ENCODE measurements around the gene GJC1.
"Not testable (repeated sequence)": the region's sequence is repeated elsewhere in the genome, so short reads cannot be mapped to it uniquely, and the experiment has no call there.

Gene GJC1

DNA sequence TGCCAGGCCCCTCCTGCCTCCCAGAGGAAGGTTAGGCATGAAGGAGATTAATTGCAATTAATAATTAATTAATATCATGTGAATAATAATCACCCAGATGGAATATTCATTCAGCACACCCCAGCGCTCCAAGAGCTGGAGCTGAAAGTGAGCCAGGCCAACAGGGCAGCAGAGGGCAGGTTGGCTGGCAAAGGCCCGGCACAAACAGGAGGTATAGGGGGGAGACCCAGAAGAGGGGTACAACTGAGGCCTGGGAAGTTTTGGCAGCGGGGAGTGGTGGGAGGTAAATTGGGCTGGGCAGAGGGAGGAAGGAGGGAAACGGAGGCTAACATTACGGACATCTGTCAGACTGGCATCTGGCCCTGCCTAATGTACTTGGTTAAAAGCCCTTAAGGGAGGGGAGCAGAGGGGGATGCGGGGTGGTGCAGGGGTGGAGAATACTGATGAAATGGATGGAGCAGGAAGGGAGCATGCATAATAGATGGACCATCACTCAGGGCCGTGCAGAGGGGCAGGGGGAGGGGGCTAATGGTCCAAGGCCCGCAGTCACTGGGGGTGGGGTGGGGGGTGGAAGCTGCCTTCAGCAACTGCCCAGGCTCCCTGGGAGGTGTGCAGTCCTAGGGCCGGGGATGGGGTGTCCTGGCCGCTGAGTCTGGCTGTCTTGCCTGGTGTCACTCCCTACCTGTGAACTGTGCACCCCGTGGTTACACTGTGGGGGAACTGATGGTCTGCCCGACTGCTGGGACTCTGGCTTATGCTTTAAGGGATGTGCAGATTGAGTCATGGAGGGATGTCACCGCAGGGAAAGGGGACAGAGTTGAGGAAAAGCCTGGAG is 69.4 kb downstream of the GJC1 start:
- DNase-seq (ENCODE audit: low spot score) = no peak

DNA sequence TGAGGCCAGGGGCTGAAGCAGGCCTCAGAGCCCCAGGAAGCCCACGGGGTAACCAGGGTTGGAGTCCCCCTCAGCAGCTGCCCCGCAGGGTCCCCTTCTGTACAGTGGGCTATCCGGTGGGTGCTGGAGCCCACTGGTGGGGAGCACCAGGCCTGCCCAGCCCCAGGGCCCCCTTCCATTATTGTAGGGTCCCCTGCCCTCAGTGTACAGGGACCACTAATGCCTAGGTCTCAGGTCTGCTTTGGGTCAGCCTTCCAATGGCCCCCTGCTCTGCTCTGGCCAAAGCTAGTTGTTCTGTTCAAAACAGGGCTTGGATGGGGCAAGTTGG is 70.2 kb downstream of the GJC1 start:
- DNase-seq (ENCODE audit: low spot score) = no peak

DNA sequence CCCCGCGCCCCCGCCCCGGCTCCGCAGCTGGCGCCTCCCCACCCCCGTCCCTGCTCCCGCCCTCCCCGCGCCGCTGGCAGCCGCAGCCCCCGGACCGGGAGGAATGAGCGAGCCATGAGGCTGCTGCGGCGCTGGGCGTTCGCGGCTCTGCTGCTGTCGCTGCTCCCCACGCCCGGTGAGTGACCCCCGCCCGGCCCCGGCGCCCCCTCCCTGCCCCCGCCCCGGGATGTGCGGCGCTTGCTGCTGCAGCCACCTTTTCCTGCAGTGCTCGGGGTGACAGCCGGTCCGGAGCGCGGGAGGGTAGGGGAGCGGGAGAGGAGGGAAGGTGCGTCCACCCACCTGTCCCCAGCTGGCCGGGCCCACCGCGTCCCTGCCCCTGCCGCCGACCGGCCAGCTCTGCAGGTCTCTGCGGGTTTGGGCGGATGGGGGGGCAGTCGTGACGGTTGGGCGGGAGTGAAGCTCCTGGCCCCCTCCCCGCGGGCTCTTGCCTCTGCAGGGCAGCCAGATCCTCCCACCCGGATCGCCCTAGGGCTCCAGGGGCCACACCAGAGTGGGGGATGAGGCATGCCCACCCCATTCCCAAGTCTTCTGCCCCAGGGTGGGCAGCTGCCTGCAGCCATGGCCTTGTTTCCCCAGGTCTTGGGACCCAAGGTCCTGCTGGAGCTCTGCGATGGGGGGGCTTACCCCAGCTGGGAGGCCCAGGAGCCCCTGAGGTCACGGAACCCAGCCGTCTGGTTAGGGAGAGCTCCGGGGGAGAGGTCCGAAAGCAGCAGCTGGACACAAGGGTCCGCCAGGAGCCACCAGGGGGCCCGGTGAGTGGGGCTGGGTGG is 70.8 kb downstream of the GJC1 start:
- DNase-seq (ENCODE audit: low spot score) = no peak

DNA sequence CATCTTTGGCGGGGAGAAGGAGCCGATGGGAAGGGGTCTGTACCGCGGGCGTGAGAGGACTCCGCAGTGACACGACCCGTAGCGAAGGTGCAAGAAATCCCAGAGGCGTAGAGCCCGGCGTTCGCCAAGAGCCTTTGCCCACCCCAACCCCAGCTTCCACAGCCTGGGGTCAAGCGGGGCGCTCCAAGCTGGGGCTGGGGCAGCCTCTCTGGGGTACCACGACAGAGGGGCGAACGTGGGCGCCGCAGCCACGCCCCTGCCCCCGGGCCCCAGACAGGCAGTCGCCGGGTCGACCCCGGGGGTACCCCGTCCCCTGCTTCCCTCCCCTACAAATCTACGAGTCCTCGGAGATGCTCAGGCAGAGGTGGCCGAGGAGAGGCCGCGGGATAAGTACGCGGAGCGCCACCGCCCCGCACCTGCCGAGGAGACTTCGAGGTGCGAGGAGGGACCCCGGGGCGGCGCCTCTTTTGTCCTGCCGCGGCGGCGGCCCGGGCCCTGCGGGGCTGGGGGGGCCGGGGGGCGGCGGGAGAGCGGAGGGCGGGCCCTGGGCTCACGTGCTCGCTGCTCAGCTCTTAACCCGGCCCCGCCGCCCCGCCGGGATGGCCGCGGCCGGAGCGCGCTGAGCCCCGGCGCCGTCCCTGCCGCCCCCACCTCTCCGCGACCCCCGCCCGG is 71.5 kb downstream of the GJC1 start, which contains the start of gene ADAM11:
ADAM11 (plus strand) TSS at position 575 of the 672 bp plus-strand sequence. CDS start 212 bp downstream, outside the sequence.
- no peak for DNase-seq (ENCODE audit: low spot score)

DNA sequence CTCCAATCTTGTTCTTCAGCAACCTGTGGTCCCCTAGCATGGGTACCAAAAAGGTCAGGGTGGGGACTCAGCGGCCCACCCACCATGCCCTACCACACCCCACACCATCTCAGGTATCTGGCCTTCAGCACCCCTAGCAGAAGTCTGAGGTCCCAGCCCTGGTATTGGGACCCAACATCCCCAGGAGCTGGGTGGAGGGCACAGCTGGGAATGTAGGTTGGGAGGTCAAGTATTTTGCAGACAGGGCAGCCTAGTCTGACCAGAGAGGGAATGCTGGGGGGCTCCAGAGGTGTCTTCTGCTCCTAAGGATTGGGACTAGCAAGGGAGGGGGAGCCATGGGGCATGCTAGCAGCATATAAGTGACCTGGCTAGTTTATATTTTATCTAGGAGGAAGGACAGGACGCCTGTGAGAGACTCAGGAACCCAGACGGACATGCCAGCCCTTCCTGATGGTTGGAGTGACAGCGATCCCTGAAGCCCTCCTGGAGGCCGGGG is 72.1 kb downstream of the GJC1 start:
- no peak for DNase-seq (ENCODE audit: low spot score)

DNA sequence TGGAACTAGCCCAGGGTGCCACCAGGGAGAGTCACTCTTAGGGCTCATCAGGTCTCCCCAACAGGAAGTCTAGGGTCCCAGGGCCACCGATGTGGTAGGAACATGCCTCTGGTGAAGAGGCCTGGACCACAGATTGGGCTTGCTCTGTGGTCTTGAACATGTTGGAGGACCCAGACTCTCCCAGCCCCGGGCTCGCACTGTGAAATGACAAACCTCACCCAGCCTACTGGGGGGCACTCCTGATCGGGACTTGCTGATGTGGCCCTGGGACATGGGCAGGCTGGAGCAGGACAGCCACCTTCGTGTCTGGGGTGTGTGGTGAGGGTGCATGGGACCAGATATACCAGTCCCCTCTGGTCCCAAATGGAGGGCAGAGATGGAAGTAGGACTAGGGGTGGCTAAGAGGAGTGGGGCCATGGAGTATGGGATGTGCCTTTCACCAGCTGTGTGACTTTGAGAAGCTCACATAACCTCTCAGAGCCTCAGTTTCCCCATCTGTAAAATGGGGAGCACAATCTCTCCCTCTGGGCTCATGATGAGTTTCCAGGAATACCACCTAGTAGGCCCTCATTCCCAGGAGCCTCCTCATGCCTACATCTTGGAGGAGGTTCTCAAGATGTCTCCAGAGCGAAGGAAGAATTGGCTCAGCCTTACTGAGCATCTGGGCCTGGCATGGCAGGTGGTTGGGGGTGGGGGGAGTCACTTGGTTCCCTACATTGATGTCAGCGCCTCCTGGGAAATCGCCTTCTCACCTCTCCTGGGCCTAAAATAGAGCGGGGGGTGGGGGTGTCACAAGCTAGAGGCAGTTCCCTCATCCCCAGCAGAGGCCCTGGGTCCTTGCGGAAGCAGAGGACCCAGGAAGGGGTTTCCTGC is 72.8 kb downstream of the GJC1 start:
- DNase-seq (ENCODE audit: low spot score) = no peak

DNA sequence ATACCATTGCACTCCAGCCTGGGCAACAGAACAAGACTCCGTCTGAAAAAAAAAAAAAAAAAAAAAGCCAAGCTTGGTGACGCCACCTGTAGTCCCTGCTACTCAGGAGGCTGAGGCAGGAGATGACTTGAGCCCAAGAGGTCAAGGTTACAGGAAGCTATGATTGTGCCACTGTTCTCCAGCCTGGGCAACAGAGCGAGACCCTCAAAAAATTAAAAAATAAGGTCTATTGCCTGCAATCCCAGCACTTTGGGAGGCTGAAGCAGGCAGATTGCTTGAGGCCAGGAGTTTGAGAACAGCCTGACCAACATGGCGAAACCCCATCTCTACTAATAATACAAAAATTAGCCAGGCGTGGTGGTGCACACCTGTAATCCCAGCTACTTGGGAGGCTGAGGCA is 74.9 kb downstream of the GJC1 start:
- not testable (repeated sequence) for DNase-seq (ENCODE audit: low spot score)

DNA sequence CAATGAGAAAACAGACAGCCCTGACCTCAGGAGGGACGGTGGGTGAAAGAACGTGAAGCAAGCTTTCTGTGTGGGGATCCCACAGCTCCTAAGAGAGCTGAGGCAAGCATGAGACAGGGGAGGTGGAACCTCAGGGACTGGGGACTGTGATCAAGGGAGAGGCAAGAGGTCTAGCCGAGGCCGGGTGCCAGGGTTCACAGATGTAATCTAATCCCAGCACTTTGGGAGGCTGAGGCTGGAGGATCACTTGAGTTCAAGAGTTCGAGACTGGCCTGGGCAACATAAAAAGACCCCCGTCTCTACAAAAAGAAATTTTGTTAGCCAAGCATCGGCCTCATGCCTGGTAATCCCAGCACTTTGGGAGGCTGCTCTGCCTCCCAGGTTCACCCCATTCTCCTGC is 75.8 kb downstream of the GJC1 start:
- DNase-seq (ENCODE audit: low spot score) = no peak

DNA sequence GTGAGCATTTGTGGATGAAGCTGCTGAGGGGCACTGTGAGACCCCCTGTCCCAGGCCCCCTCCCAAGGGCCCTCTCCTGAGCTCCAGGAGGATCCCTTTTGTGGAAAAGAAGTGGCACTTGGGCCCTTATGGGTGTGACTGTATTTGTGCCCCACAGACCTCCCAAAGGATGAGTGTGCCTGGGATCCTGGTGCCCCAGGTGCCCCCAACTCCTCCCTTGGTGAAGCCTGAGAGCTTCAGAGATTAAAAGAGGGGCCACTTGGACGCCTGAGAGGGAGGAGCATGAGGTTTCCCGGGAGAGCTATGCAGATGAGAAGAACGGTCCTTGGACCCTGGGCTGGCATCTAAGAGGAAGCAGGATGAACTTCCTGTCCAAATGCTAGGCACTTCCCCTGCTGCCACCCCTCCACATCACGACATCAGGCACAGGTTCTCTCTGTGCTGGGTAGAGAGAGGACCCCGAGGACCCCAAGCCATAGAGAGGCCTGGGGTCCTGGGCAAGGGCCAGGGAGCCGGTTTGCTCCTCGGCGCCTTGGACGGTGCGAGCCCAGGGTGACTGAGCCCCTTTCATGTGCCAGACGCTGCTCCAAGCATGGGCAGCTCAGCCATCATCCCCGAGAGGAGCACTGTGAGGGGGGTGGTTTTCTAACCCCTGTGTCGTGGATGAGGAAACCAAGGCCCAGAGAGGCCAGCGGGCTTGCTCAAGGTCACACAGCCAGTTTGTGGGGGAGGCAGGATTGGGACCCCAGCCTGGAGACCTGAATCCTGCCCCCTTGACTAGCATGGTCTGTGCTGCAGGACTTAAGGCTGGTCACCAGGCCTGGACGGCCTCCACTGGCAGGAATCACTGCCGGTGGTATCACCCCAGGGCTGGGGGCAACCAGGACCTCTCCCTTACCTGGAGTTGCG is 76.9 kb downstream of the GJC1 start:
- no peak for DNase-seq (ENCODE audit: low spot score)

DNA sequence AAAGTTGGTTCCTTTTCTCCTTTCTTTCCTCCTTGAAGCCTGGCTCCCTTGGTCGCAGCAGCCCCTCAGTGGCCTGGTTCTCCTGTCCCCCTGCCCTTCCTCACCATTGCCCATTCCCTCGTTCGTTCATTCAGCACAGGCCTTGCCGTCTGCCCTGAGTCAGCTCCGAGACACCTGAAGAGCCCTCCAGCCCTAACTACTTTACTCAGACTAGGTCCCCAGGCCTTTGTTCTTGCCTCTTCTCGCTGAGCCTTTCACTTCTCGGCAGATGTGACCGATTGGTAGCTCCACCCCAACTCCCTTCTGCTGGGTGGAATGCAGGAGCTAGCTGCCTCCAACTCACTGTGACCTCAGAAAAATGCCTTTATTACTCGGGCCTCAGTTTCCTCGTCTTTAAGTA is 78.3 kb downstream of the GJC1 start:
- DNase-seq (ENCODE audit: low spot score) = no peak

DNA sequence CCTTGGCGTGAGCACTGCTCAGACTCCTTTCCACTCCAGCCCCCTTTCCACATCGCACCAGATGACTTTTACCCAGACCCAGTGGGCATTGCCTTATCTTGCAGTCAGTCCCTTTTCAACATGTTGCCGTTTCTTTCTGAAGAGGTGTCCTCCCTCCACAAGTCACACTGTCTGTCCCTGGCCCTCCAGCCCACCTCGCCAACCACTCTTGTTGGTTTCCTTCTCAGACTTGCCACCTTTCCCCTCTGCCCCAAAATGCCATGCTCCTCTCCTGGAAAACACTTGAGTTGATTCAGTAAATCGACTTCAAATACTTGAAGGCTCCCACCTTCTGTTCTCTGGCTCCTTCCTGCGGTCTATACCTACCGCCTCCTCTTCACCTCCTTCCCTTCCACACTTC is 78.8 kb downstream of the GJC1 start:
- no peak for DNase-seq (ENCODE audit: low spot score)

DNA sequence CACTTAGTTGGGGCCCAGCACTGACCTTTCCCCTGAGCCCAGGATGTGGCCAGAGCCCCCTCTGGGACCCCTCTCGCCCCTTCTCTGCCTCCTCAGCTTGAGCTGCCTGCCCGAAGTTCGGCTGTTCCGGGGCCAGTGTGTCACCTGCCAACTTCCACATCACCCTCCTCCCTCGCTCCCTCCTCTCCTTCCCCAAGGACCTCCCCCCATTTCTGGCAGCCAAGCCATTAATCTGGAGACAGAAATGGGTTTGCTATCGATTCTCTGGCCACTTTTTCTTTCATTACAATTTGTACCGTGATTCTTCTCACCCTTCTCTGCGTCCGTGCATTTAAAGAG is 80.1 kb downstream of the GJC1 start:
- no peak for DNase-seq (ENCODE audit: low spot score)

DNA sequence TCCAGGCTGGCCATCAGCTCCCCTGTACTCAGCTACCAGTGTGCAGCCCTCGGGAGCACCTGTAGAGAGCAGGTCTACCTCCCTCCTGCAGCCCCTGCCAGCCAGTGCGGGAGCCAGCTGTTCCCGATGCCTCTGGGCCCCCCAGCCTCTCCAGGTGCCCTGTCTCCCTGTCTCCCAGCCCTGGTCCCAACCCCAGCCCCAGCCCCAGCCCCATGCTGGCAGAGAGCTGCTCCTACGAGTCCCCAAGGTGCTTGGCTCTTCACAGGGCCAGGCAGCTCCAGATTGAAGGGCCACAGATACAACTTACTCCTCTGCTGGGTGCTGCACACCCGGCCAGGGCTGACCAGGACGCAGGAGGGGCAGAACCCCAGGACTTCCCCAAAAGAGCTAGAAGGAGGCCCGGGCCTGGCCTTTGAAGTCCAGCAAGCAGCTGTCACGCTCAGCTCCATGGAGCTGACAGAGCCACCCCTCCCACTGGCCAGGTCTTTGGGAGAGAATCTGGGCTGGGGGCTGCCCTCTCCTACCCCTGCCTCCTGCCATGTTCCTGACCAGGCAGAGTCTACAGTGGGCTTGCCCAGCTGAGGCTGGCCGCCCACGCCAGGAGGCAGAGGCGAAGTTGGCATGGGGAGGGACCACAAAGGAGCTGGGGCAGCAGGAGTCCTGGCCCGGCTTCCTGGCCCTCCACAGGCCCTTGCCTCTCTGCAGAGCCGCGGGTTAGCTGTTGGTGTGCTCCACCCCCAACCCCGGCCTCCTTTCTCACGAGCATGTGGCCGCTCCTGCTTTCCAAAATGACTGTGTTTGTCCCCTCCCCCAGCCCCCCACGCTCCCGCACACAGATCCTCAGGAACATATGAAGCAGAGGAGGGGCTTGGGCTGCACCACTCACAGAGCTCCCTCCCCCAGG is 80.8 kb downstream of the GJC1 start:
- DNase-seq (ENCODE audit: low spot score) = no peak
